H1 (cell line): ENCODE results near the gene HDAC7. TPM values are rescaled to one million over a fixed set of nuclear protein-coding genes. Genes with fewer than 3 reads are reported as not detected.

Source experiments
- CTCF ChIA-PET: fragments of 300-600 bp; sonication (Branson Sonifier 250); formaldehyde crosslinking; loops from one replicate; lab custom pipeline; 2021; ENCODE audit not compliant: partially characterized antibody; lab: Charles Lee
- POLR2A ChIA-PET: fragments of 300-600 bp; sonication (Branson Sonifier 250); formaldehyde crosslinking; loops from one replicate; lab custom pipeline; 2021; ENCODE audit warnings: inconsistent platforms; ENCODE audit not compliant: partially characterized antibody; lab: Charles Lee
- DNase-seq, 2 experiments: peaks; one replicate each; pipeline versions ENCODE4 v3.0.0 to v3.0.0-alpha.2; 2010 to 2022; ENCODE audit warnings: low spot score in 2 of 2, low read depth in 1 of 2, mixed read lengths in 1 of 2
- FAIRE-seq: peaks from 2 replicates; lab custom pipeline; 2011; peaks lifted over from hg19 to GRCh38; lab: Jason Lieb, UNC
- H2AFZ ChIP-seq: 2 replicates; pipeline ENCODE4 v1.8.1; 2012; ENCODE audit warnings: low read length, inconsistent platforms
- H2AK5ac ChIP-seq: 2 replicates; pipeline ENCODE4 v1.6.1; 2013; ENCODE audit warnings: low read depth, low read length
- H2BK120ac ChIP-seq: replicated peaks from 2 replicates; pipeline ENCODE3; 2013; ENCODE audit warnings: low read depth, low read length, inconsistent platforms
- H2BK12ac ChIP-seq: 2 replicates; pipeline ENCODE4 v1.6.1; 2013; ENCODE audit warnings: low read depth, low read length
- H2BK15ac ChIP-seq: 2 replicates; pipeline ENCODE4 v1.6.1; 2013; ENCODE audit warnings: low read length
- H2BK20ac ChIP-seq: 2 replicates; pipeline ENCODE4 v1.6.1; 2013; ENCODE audit warnings: low read length
- H2BK5ac ChIP-seq: 2 replicates; pipeline ENCODE4 v1.6.1; 2013; ENCODE audit warnings: low read depth, low read length
- H3K14ac ChIP-seq: 2 replicates; pipeline ENCODE4 v1.6.1; 2013; ENCODE audit warnings: inconsistent platforms; ENCODE audit not compliant: insufficient read length
- H3K18ac ChIP-seq: 2 replicates; pipeline ENCODE4 v1.6.1; 2013; ENCODE audit warnings: low read length; ENCODE audit errors: extremely low read depth
- H3K23ac ChIP-seq: 2 replicates; pipeline ENCODE4 v1.6.1; 2013; ENCODE audit warnings: inconsistent platforms; ENCODE audit not compliant: insufficient read length
- H3K23me2 ChIP-seq: 2 replicates; pipeline ENCODE4 v1.6.1; 2013; ENCODE audit warnings: low read depth, low read length
- H3K27ac ChIP-seq: 2 replicates; pipeline ENCODE4 v1.6.1; 2011; ENCODE audit warnings: low read depth, low read length, inconsistent platforms
- H3K27me3 ChIP-seq, 4 experiments: replicated peaks in 1 of 4; 1 replicate in 1 of 4; 2 replicates in 3 of 4; pipeline versions ENCODE4 v1.6.1 to v1.8.1; 2011 to 2013; ENCODE audit warnings: low read length in 3 of 4, mild to moderate bottlenecking in 3 of 4, inconsistent platforms in 2 of 4, mixed read lengths in 2 of 4, moderate library complexity in 1 of 4; ENCODE audit not compliant: control insufficient read depth in 3 of 4, insufficient read depth in 3 of 4; ENCODE audit errors: extremely low read depth in 1 of 4
- H3K36me3 ChIP-seq, 4 experiments: 2 replicates each; pipeline versions ENCODE4 v1.6.1 to v1.8.1; 2011 to 2013; ENCODE audit warnings: mild to moderate bottlenecking in 4 of 4, low read length in 3 of 4, moderate library complexity in 2 of 4, control low read depth in 1 of 4, inconsistent platforms in 1 of 4; ENCODE audit not compliant: insufficient read depth in 4 of 4, control insufficient read depth in 2 of 4
- H3K4ac ChIP-seq: replicated peaks from 2 replicates; pipeline ENCODE3; 2013; ENCODE audit warnings: low read length, low read depth, mixed read lengths, inconsistent platforms; ENCODE audit not compliant: insufficient read length
- H3K4me1 ChIP-seq, 4 experiments: replicated peaks in 1 of 4; 1 replicate in 1 of 4; 2 replicates in 3 of 4; pipeline versions ENCODE4 v1.6.1 to v1.8.1; 2011 to 2013; ENCODE audit warnings: low read length in 3 of 4, inconsistent platforms in 2 of 4, mixed read lengths in 1 of 4; ENCODE audit not compliant: insufficient read depth in 4 of 4, control insufficient read depth in 3 of 4
- H3K4me2 ChIP-seq, 2 experiments: 2 replicates each; pipeline versions ENCODE4 v1.6.1 to v1.8.1; 2011 to 2013; ENCODE audit warnings: low read depth in 2 of 2, low read length in 2 of 2, control low read depth in 1 of 2, inconsistent platforms in 1 of 2, mild to moderate bottlenecking in 1 of 2; ENCODE audit not compliant: insufficient read depth in 1 of 2
- H3K4me3 ChIP-seq, 4 experiments: fragments of 200-600, 300-600 bp in 1 of 4; sonication (generic), shearing (Covaris generic), sonication (Bioruptor Twin) in 1 of 4; 2 replicates each; pipeline versions ENCODE4 v1.5.1 to v1.8.1; 2011 to 2016; ENCODE audit warnings: low read length in 4 of 4, low read depth in 3 of 4, control low read depth in 2 of 4, inconsistent platforms in 2 of 4, mild to moderate bottlenecking in 2 of 4, mixed read lengths in 1 of 4, moderate library complexity in 1 of 4; ENCODE audit not compliant: insufficient read depth in 2 of 4; ENCODE audit errors: extremely low read depth in 1 of 4
- H3K56ac ChIP-seq: replicated peaks from 2 replicates; pipeline ENCODE3; 2013; ENCODE audit warnings: low read depth, mild to moderate bottlenecking, mixed read lengths, low read length, inconsistent platforms; ENCODE audit not compliant: insufficient read length
- H3K79me1 ChIP-seq: 2 replicates; pipeline ENCODE4 v1.6.1; 2013; ENCODE audit warnings: low read depth, low read length, control low read depth
- H3K79me2 ChIP-seq, 2 experiments: 2 replicates each; pipeline versions ENCODE4 v1.6.1 to v1.8.1; 2012 to 2013; ENCODE audit warnings: low read length in 2 of 2, mild to moderate bottlenecking in 2 of 2, inconsistent platforms in 1 of 2; ENCODE audit not compliant: insufficient read depth in 2 of 2, control insufficient read depth in 1 of 2
- H3K9ac ChIP-seq, 4 experiments: replicated peaks in 1 of 4; 1 replicate in 1 of 4; 2 replicates in 3 of 4; pipeline versions ENCODE4 v1.6.1 to v1.8.1; 2011 to 2013; ENCODE audit warnings: low read depth in 3 of 4, low read length in 3 of 4, control low read depth in 2 of 4, mild to moderate bottlenecking in 2 of 4, moderate library complexity in 2 of 4, inconsistent platforms in 1 of 4; ENCODE audit errors: extremely low read depth in 1 of 4
- H3K9me3 ChIP-seq, 2 experiments: 2 replicates each; pipeline versions ENCODE4 v1.6.1 to v1.8.1; 2012 to 2013; ENCODE audit warnings: mild to moderate bottlenecking in 2 of 2, moderate library complexity in 2 of 2, control low read depth in 1 of 2, inconsistent platforms in 1 of 2, low read depth in 1 of 2, low read length in 1 of 2, mixed read lengths in 1 of 2; ENCODE audit not compliant: insufficient read depth in 2 of 2
- H4K20me1 ChIP-seq, 2 experiments: replicated peaks in 1 of 2; 2 replicates each; pipeline versions ENCODE3 to v1.8.1; 2011 to 2013; ENCODE audit warnings: inconsistent platforms in 2 of 2, low read length in 2 of 2, mild to moderate bottlenecking in 1 of 2; ENCODE audit not compliant: insufficient read depth in 2 of 2, control insufficient read depth in 1 of 2
- H4K5ac ChIP-seq: 2 replicates; pipeline ENCODE4 v1.6.1; 2013; ENCODE audit warnings: low read length, low read depth, mixed read lengths, inconsistent platforms; ENCODE audit not compliant: insufficient read length
- H4K8ac ChIP-seq: 2 replicates; pipeline ENCODE4 v1.8.0; 2013; ENCODE audit warnings: mild to moderate bottlenecking, moderate library complexity, low read length, inconsistent platforms; ENCODE audit not compliant: insufficient read depth; ENCODE audit errors: extremely low read depth
- H4K91ac ChIP-seq: replicated peaks from 2 replicates; pipeline ENCODE3; 2013; ENCODE audit warnings: low read length, mixed read lengths, inconsistent platforms; ENCODE audit not compliant: insufficient read length
- POLR2A ChIP-seq, 2 experiments: IDR thresholded peaks; 1 replicate in 1 of 2; 2 replicates in 1 of 2; pipeline ENCODE4 v1.6.1; 2011; ENCODE audit warnings: low read depth in 2 of 2, low read length in 2 of 2, mild to moderate bottlenecking in 2 of 2; ENCODE audit errors: control extremely low read depth in 1 of 2
- SIRT6 ChIP-seq: IDR thresholded peaks from one replicate; pipeline ENCODE4 v1.7.1; 2012; ENCODE audit warnings: low read length, inconsistent platforms
- WGBS, 2 experiments: shearing (Covaris generic) in 1 of 2; methylation state at CpG; one replicate each; pipeline versions ENCODE4 v1.1.6 to v1.1.7; 2013 to 2015; ENCODE audit warnings: low lambda C conversion rate in 2 of 2, mixed read lengths in 2 of 2, inconsistent platforms in 1 of 2, low coverage in 1 of 2, missing lambda C conversion rate in 1 of 2; ENCODE audit not compliant: insufficient replicate concordance in 2 of 2, insufficient coverage in 1 of 2, insufficient read length in 1 of 2; ENCODE audit errors: extremely low coverage in 1 of 2, missing lambda C conversion rate in 1 of 2; 5-methylcytosine and 5-hydroxymethylcytosine counted together
- polyA plus RNA-seq, 7 experiments: library from polyadenylated mRNA; depleted of rRNA in 3 of 7; stranded (reverse) in 5 of 7; unstranded in 2 of 7; fragments of >200 nt in 5 of 7; fragments of 200-250 nt in 2 of 7; gene quantifications; 1 replicate in 5 of 7; 2 replicates in 1 of 7; 4 replicates in 1 of 7; pipeline versions ENCODE4 v1.2.1 to v1.2.3, GENCODE V29; 2011 to 2013; ENCODE audit warnings: missing spikeins in 2 of 7, mixed read lengths in 2 of 7
- total RNA-seq: library from RNA; stranded (reverse); fragmentation: NEBNext Ultra II Directional; extraction: Animal tissue kit (Norgen Biotek cat#: 25700); gene quantifications from 2 replicates; pipeline ENCODE4 v1.2.1, GENCODE V29; 2021

HDAC7 gene
- total and polyA plus RNA-seq, 2 of the 8 experiments (the other 6 are each of a cell fraction or from before 2014, with no cell fraction given): 25.5 to 84.9 TPM

DNA sequence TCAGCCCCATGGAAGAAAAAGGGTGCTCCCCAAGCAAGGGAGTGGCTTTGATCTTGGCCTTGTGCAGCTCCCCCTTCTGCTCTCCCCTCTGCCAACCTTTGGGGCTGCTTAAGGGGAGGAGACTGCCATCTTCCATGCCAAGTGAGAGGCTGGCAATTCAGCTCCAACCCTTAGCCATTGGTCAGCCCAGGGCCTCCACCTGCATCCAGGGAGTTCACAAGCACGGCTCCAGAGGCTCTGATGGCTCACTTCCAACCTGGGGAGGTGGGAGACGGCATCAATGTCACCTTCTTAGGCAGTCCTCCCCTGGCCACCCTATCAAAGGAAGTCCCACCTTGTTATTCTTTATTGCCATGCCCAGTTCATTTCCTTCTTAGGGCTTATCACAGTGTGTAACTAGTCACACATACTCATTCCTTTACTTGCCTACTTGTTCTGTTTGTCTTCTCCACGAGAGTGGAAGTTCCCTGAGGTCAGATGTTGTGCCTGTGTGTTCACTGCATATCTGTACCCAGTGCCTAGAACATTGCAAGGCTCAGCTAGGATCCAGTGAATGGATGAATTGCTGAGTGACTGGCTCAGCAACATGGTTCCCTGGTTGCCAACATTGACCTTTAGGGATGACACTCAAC lies 5.0 kb downstream of the HDAC7 start:
- Histone ChIP-seq H3K23me2 (peaks cover 5% of the 10 kb centered on the region), H2BK15ac (peak overlapping the region; percentile 36), H2AK5ac (peak overlapping the region; percentile 46; the same call in 1 of the 2 replicates), H3K27ac (no peak overlapping the region), H4K8ac (no peak overlapping the region), H3K4me1 (peaks cover 28 to 69% (median 55%) of the 10 kb centered on the region in 4 experiments), H3K9me3 (no peaks in the 10 kb centered on the region), H3K56ac (no peak overlapping the region), H3K4me3 (no peak overlapping the region), H3K79me2 (peaks cover 4 to 79% of the 10 kb centered on the region in 2 experiments; a peak in 3 of 4 replicates), H2BK120ac (no peak overlapping the region), H2BK20ac (no peak overlapping the region), H4K20me1 (peaks cover 2 to 22% of the 10 kb centered on the region in 2 experiments), H3K4me2 (peak overlapping the region in 1 of 2 experiments; percentile 76; a peak in 1 of 4 replicates), H4K5ac (no peak overlapping the region), H3K4ac (no peak overlapping the region), H4K91ac (peak overlapping the region; percentile 50), H3K79me1 (peaks cover 10% of the 10 kb centered on the region), H3K18ac (no peak overlapping the region; the same call in 1 of the 2 replicates), H2BK12ac (peak overlapping the region; percentile 82), H2BK5ac (peak overlapping the region; percentile 90; the same call in 1 of the 2 replicates), H3K9ac (no peak overlapping the region), H3K14ac (no peak overlapping the region), H2AFZ (no peak overlapping the region), H3K36me3 (no peaks in the 10 kb centered on the region), H3K23ac (no peak overlapping the region), H3K27me3 (no peaks in the 10 kb centered on the region)
- DNase-seq (no peak), FAIRE-seq (no peak)
- POLR2A ChIA-PET: interaction anchor here (0.9 to 29.3 kb wide), 7 partner anchors 10 to 304 kb away, joined by 3 to 480 read pairs (median 11); partner anchors contain the start of gene PFKM
- WGBS, 2 experiments: 91% methylated on average over 3 of the region's 3 CpGs; no CpG with 5 or more reads in 1 of the 2 experiments
- TF ChIP-seq POLR2A (IDR thresholded peaks at IDR 0.05; ENCODE audit: control extremely low read depth in 1 of 2, low read depth in 2 of 2, low read length in 2 of 2) (0 out of 3 replicates have a peak, but pooled peaks of 1 of the 2 experiments have one; percentile 10), SIRT6 (no peak)
- CTCF ChIA-PET: interaction anchor here (1.2 to 58.8 kb wide), 6 partner anchors 8 to 73 kb away, joined by 4 to 2001 read pairs (median 36); no protein-coding TSS in a partner anchor
